Loucy (cell line): Measurements from ENCODE around the gene STAC.

Experiments
- H2AFZ ChIP-seq: fragments of 200-600 bp; sonication (generic); 2 replicates; pipeline ENCODE4 v1.6.0; 2016; ENCODE audit warnings: antibody characterized with exemption, mild to moderate bottlenecking, low read length, moderate library complexity
- H3F3A ChIP-seq: fragments of 200-600 bp; 2 replicates; pipeline ENCODE4 v1.6.0; 2016; ENCODE audit warnings: antibody characterized with exemption, low read depth, mild to moderate bottlenecking
- H3K27me3 ChIP-seq: fragments of 200-600 bp; sonication (generic); 2 replicates; pipeline ENCODE4 v1.6.1; 2014; ENCODE audit warnings: low read length, mild to moderate bottlenecking; ENCODE audit not compliant: insufficient read depth, poor library complexity, severe bottlenecking
- H3K36me3 ChIP-seq: fragments of 200-600 bp; sonication (generic); 2 replicates; pipeline ENCODE4 v1.6.1; 2016; ENCODE audit warnings: low read length; ENCODE audit not compliant: insufficient read depth
- H3K4me1 ChIP-seq: fragments of 200-600 bp; sonication (generic); 2 replicates; pipeline ENCODE4 v1.5.1; 2014; ENCODE audit warnings: low read length, mild to moderate bottlenecking; ENCODE audit not compliant: insufficient read depth, poor library complexity, severe bottlenecking
- H3K4me2 ChIP-seq: fragments of 200-600 bp; sonication (generic); 2 replicates; pipeline ENCODE4 v1.6.0; 2014; ENCODE audit warnings: antibody characterized with exemption, low read length, low read depth, mild to moderate bottlenecking; ENCODE audit not compliant: poor library complexity, severe bottlenecking
- H3K4me3 ChIP-seq: fragments of 200-600 bp; sonication (generic); 2 replicates; pipeline ENCODE4 v1.5.1; 2014; ENCODE audit warnings: low read length, mild to moderate bottlenecking, mixed read lengths; ENCODE audit not compliant: poor library complexity, severe bottlenecking
- H3K79me2 ChIP-seq: fragments of 200-600 bp; sonication (generic); 2 replicates; pipeline ENCODE4 v1.6.1; 2014; ENCODE audit warnings: low read length; ENCODE audit not compliant: insufficient read depth
- H3K9ac ChIP-seq: fragments of 200-600 bp; sonication (generic); 2 replicates; pipeline ENCODE4 v1.6.0; 2014; ENCODE audit warnings: mild to moderate bottlenecking, low read depth, low read length, moderate library complexity; ENCODE audit not compliant: poor library complexity, severe bottlenecking
- H3K9me2 ChIP-seq: fragments of 200-600 bp; sonication (generic); replicated peaks from 2 replicates; pipeline ENCODE4 v1.6.1; 2016; ENCODE audit warnings: low read depth, low read length, mixed read lengths
- H3K9me3 ChIP-seq: fragments of 200-600 bp; sonication (generic); 2 replicates; pipeline ENCODE4 v1.6.1; 2014; ENCODE audit warnings: mild to moderate bottlenecking, antibody characterized with exemption, low read length, low read depth; ENCODE audit not compliant: insufficient read depth
- H4K20me1 ChIP-seq: fragments of 200-600 bp; sonication (generic); 2 replicates; pipeline ENCODE4 v1.6.0; 2014; ENCODE audit warnings: antibody characterized with exemption, low read length, mild to moderate bottlenecking; ENCODE audit not compliant: insufficient read depth, poor library complexity, severe bottlenecking
- CTCF ChIP-seq: fragments of 200-600 bp; sonication (generic); conservative IDR thresholded peaks from 2 replicates; pipeline ENCODE4 v1.5.1; 2014; ENCODE audit warnings: mild to moderate bottlenecking, antibody characterized with exemption, low read length
- EZH2phosphoT487 ChIP-seq: fragments of 200-600 bp; IDR thresholded peaks from 2 replicates; pipeline ENCODE4 v1.6.1; 2018; ENCODE audit warnings: antibody characterized with exemption, mild to moderate bottlenecking, moderate library complexity, borderline replicate concordance

Gene STAC

GRCh38 chr3:36482880-36483279 is 102.6 kb downstream of the STAC start:
- TF ChIP-seq CTCF (no peak), EZH2phosphoT487 (no peak)
- H3K4me2 ChIP-seq = no peak overlapping the region
- no peaks in the 10 kb centered on the region for H3K4me1 ChIP-seq

GRCh38 chr3:36483709-36484108 is 103.4 kb downstream of the STAC start:
- Histone ChIP-seq H3K4me1 (no peaks in the 10 kb centered on the region), H3K9me3 (peaks cover 6% of the 10 kb centered on the region; the same call in 1 of the 2 replicates), H2AFZ (no peak overlapping the region), H3F3A (no peaks in the 10 kb centered on the region), H3K4me3 (no peak overlapping the region), H3K79me2 (no peaks in the 10 kb centered on the region), H4K20me1 (no peaks in the 10 kb centered on the region), H3K36me3 (peaks cover 24% of the 10 kb centered on the region; the same call in 1 of the 2 replicates), H3K27me3 (no peaks in the 10 kb centered on the region), H3K9me2 (no peaks in the 10 kb centered on the region), H3K4me2 (no peak overlapping the region), H3K9ac (no peak overlapping the region)
- TF ChIP-seq EZH2phosphoT487 = no peak
- TF ChIP-seq CTCF = no peak

More at GRCh38 chr3:36482880-36483279, 102.6 kb downstream of the STAC start:
- Histone ChIP-seq H2AFZ (no peak overlapping the region), H3K9me2 (no peaks in the 10 kb centered on the region), H3F3A (no peaks in the 10 kb centered on the region), H4K20me1 (no peaks in the 10 kb centered on the region), H3K36me3 (peaks cover 22% of the 10 kb centered on the region; the same call in 1 of the 2 replicates), H3K9ac (no peak overlapping the region), H3K79me2 (no peaks in the 10 kb centered on the region), H3K27me3 (no peaks in the 10 kb centered on the region), H3K9me3 (peaks cover 6% of the 10 kb centered on the region; the same call in 1 of the 2 replicates), H3K4me3 (no peak overlapping the region)

GRCh38 chr3:36484386-36484785 is 104.1 kb downstream of the STAC start:
- Histone ChIP-seq H3K79me2 (no peaks in the 10 kb centered on the region), H3K4me3 (no peak overlapping the region), H3K9me3 (0 out of 2 replicates have a peak, but pooled peaks cover under 1% of the 10 kb centered on the region), H3F3A (no peaks in the 10 kb centered on the region), H3K4me2 (no peak overlapping the region), H3K9ac (no peak overlapping the region), H3K36me3 (peaks cover 29% of the 10 kb centered on the region; the same call in 1 of the 2 replicates), H3K9me2 (no peaks in the 10 kb centered on the region), H4K20me1 (no peaks in the 10 kb centered on the region), H3K27me3 (no peaks in the 10 kb centered on the region), H2AFZ (no peak overlapping the region), H3K4me1 (no peaks in the 10 kb centered on the region)
- no peak for TF ChIP-seq CTCF
